ENCODE results near the gene C16orf95.

DNA sequence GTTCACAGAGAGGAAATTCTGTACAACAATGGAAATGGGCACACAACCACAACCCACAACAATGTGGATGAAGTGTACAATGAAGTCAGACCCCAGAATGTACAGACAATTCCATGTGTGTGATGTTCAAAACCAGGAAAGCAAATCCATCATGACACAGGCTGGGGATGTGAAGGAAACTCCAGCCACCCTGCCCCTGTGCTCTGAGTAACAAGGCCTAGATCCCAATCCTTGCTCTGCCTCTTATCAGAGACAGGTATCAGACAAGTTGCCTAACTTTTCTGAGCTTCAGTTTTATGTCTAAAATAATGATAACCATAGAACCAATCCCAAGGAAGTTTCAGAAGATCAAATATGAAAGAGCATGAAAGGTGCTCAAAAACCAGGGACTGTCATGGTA lies 1.8 kb upstream of the C16orf95 start:
- TF ChIP-seq, protein P1, sequence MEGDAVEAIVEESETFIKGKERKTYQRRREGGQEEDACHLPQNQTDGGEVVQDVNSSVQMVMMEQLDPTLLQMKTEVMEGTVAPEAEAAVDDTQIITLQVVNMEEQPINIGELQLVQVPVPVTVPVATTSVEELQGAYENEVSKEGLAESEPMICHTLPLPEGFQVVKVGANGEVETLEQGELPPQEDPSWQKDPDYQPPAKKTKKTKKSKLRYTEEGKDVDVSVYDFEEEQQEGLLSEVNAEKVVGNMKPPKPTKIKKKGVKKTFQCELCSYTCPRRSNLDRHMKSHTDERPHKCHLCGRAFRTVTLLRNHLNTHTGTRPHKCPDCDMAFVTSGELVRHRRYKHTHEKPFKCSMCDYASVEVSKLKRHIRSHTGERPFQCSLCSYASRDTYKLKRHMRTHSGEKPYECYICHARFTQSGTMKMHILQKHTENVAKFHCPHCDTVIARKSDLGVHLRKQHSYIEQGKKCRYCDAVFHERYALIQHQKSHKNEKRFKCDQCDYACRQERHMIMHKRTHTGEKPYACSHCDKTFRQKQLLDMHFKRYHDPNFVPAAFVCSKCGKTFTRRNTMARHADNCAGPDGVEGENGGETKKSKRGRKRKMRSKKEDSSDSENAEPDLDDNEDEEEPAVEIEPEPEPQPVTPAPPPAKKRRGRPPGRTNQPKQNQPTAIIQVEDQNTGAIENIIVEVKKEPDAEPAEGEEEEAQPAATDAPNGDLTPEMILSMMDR (IDR thresholded peaks at IDR 0.05): no peak
- TF ChIP-seq POLR2AphosphoS5 (IDR thresholded peaks at IDR 0.05; ENCODE audit: low read depth, low read length): 0 out of 2 replicates have a peak, but pooled peaks have one; percentile 10
- TF ChIP-seq, protein P2, sequence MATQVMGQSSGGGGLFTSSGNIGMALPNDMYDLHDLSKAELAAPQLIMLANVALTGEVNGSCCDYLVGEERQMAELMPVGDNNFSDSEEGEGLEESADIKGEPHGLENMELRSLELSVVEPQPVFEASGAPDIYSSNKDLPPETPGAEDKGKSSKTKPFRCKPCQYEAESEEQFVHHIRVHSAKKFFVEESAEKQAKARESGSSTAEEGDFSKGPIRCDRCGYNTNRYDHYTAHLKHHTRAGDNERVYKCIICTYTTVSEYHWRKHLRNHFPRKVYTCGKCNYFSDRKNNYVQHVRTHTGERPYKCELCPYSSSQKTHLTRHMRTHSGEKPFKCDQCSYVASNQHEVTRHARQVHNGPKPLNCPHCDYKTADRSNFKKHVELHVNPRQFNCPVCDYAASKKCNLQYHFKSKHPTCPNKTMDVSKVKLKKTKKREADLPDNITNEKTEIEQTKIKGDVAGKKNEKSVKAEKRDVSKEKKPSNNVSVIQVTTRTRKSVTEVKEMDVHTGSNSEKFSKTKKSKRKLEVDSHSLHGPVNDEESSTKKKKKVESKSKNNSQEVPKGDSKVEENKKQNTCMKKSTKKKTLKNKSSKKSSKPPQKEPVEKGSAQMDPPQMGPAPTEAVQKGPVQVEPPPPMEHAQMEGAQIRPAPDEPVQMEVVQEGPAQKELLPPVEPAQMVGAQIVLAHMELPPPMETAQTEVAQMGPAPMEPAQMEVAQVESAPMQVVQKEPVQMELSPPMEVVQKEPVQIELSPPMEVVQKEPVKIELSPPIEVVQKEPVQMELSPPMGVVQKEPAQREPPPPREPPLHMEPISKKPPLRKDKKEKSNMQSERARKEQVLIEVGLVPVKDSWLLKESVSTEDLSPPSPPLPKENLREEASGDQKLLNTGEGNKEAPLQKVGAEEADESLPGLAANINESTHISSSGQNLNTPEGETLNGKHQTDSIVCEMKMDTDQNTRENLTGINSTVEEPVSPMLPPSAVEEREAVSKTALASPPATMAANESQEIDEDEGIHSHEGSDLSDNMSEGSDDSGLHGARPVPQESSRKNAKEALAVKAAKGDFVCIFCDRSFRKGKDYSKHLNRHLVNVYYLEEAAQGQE (IDR thresholded peaks at IDR 0.05; ENCODE audit: insufficient read depth in 1 of 2, low read depth in 2 of 2, low read length in 1 of 2): no peak
